ENCODE data around the gene TBC1D21.

TBC1D21 gene

DNA sequence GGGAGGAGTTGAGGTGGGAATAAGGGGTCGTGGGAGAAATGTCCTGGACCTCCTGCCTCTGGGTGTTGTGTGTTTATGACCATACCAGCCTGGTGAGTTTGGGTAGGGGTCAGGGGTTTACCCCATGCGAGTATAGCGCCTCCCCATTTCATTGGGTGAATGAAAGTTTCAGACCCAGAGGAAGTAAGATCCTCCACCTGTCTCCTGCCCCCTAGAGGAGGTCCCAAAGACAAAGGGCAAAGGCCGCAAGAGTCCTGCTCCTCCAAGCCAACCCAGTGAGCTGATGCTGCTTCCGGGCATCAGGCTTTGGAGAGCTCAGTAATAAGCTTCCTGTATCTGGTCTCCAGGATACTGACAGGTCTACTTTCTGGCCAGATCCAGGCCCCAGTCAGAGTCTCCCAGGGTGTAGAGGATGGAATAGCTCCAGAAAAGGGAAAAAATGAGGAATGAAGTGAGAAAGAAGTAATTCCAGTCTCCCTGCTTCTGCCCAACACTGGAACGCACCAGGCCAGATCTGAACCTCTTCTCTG, 6.4 kb upstream of the TBC1D21 start:
- Histone ChIP-seq H3K27ac (ENCODE audit: low read depth, low read length) (no peak overlapping the region), H3K79me2 (ENCODE audit: control insufficient read depth, low read length) (no peaks in the 10 kb centered on the region), H3F3A (ENCODE audit: control insufficient read depth, insufficient read depth) (no peaks in the 10 kb centered on the region), H3K4me2 (ENCODE audit: low read length) (no peak overlapping the region), H3K4me3 (ENCODE audit: low read length) (no peak overlapping the region), H3K4me1 (ENCODE audit: control insufficient read depth, low read length) (no peaks in the 10 kb centered on the region), H3K27me3 (ENCODE audit: control insufficient read depth, low read length) (no peaks in the 10 kb centered on the region; the same call in none of the 2 replicates), H3K36me3 (ENCODE audit: control insufficient read depth, low read length) (no peaks in the 10 kb centered on the region), H3K9me2 (replicated peaks; ENCODE audit: control insufficient read depth, low read length) (no peaks in the 10 kb centered on the region), H3K9me3 (ENCODE audit: control insufficient read depth, insufficient read depth, low read length) (no peaks in the 10 kb centered on the region), H4K20me1 (ENCODE audit: control insufficient read depth, insufficient read depth, low read depth, low read length) (no peaks in the 10 kb centered on the region)
- peak; percentile 27 for TF ChIP-seq CTCF (IDR thresholded peaks at IDR 0.05; ENCODE audit: low read depth, low read length, poor library complexity, severe bottlenecking)
- TF ChIP-seq EZH2phosphoT487 (IDR thresholded peaks at IDR 0.05; ENCODE audit: borderline replicate concordance, low read length) = no peak

GRCh38 chr15:73867426-73867825, 5.9 kb upstream of the TBC1D21 start:
- Histone ChIP-seq H3K4me2 (ENCODE audit: low read length) (no peak overlapping the region), H4K20me1 (ENCODE audit: control insufficient read depth, insufficient read depth, low read depth, low read length) (no peaks in the 10 kb centered on the region), H3K79me2 (ENCODE audit: control insufficient read depth, low read length) (no peaks in the 10 kb centered on the region), H3K9me2 (replicated peaks; ENCODE audit: control insufficient read depth, low read length) (no peaks in the 10 kb centered on the region), H3K36me3 (ENCODE audit: control insufficient read depth, low read length) (no peaks in the 10 kb centered on the region), H3K4me3 (ENCODE audit: low read length) (no peak overlapping the region), H3K4me1 (ENCODE audit: control insufficient read depth, low read length) (no peaks in the 10 kb centered on the region), H3K9me3 (ENCODE audit: control insufficient read depth, insufficient read depth, low read length) (no peaks in the 10 kb centered on the region), H3K27ac (ENCODE audit: low read depth, low read length) (no peak overlapping the region), H3F3A (ENCODE audit: control insufficient read depth, insufficient read depth) (no peaks in the 10 kb centered on the region), H3K27me3 (ENCODE audit: control insufficient read depth, low read length) (no peaks in the 10 kb centered on the region; the same call in none of the 2 replicates)
- no peak for TF ChIP-seq CTCF (IDR thresholded peaks at IDR 0.05; ENCODE audit: low read depth, low read length, poor library complexity, severe bottlenecking)
- no peak for TF ChIP-seq EZH2phosphoT487 (IDR thresholded peaks at IDR 0.05; ENCODE audit: borderline replicate concordance, low read length)

GRCh38 chr15:73867956-73868355, 5.4 kb upstream of the TBC1D21 start:
- Histone ChIP-seq H3K4me2 (ENCODE audit: low read length) (no peak overlapping the region), H4K20me1 (ENCODE audit: control insufficient read depth, insufficient read depth, low read depth, low read length) (no peaks in the 10 kb centered on the region), H3K36me3 (ENCODE audit: control insufficient read depth, low read length) (no peaks in the 10 kb centered on the region), H3K9me2 (replicated peaks; ENCODE audit: control insufficient read depth, low read length) (no peaks in the 10 kb centered on the region), H3K4me3 (ENCODE audit: low read length) (no peak overlapping the region), H3K27me3 (ENCODE audit: control insufficient read depth, low read length) (no peaks in the 10 kb centered on the region; the same call in none of the 2 replicates), H3K27ac (ENCODE audit: low read depth, low read length) (no peak overlapping the region), H3K9me3 (ENCODE audit: control insufficient read depth, insufficient read depth, low read length) (no peaks in the 10 kb centered on the region), H3F3A (ENCODE audit: control insufficient read depth, insufficient read depth) (no peaks in the 10 kb centered on the region), H3K4me1 (ENCODE audit: control insufficient read depth, low read length) (no peaks in the 10 kb centered on the region), H3K79me2 (ENCODE audit: control insufficient read depth, low read length) (no peaks in the 10 kb centered on the region)
- TF ChIP-seq CTCF (IDR thresholded peaks at IDR 0.05; ENCODE audit: low read depth, low read length, poor library complexity, severe bottlenecking) = no peak
- no peak for TF ChIP-seq EZH2phosphoT487 (IDR thresholded peaks at IDR 0.05; ENCODE audit: borderline replicate concordance, low read length)

All from DOHH2 (cell line).